Posterior cingulate gyrus (tissue), 11 donors: ENCODE data around the gene LYPD8.
"Not testable (repeated sequence)": the region's sequence is repeated elsewhere in the genome, so short reads cannot be mapped to it uniquely, and the experiment has no call there.

Experiments
- DNase-seq, 10 donors: peaks; one replicate each; pipeline versions ENCODE4 v3.0.0 to v3.0.0-alpha.2; 2020 to 2021; ENCODE audit warnings: mixed read lengths in 3 of 10
- intact Hi-C: fragments of 100-400 bp; cut with DNase I; formaldehyde crosslinking; loops from one replicate; pipeline ENCODE4 v1.15.1; 2023

The LYPD8 gene

GRCh38 chr1:248755517-248755916 lies at the start of gene LYPD8:
LYPD8 (minus strand) TSS chr1:248755759; CDS start chr1:248751081, 4,678 bp downstream.
- intact Hi-C loops = no loop called here
- DNase-seq = no peak

GRCh38 chr1:248804771-248805681 lies 49.5 kb upstream of the LYPD8 start:
- DNase-seq = no peak
- intact Hi-C loops = loop anchor here (5.0 kb wide), 1 partner anchor 563 kb away; no protein-coding TSS in a partner anchor

- DNase-seq, intact Hi-C loops: not testable (repeated sequence)
Measured at GRCh38 chr1:248803501-248803900, 47.9 kb upstream of the LYPD8 start.

- intact Hi-C loops = no loop called here
- DNase-seq = no peak
Measured at GRCh38 chr1:248802454-248802853, 46.9 kb upstream of the LYPD8 start.

- no peak for DNase-seq
Measured at GRCh38 chr1:248800459-248800858, 44.9 kb upstream of the LYPD8 start.

GRCh38 chr1:248798791-248799190 lies 43.2 kb upstream of the LYPD8 start:
- intact Hi-C loops = no loop called here
- no peak for DNase-seq

More at GRCh38 chr1:248800459-248800858, 44.9 kb upstream of the LYPD8 start:
- intact Hi-C loops = no loop called here

GRCh38 chr1:248794663-248795062 lies 39.1 kb upstream of the LYPD8 start:
- intact Hi-C loops, DNase-seq: not testable (repeated sequence)

GRCh38 chr1:248793592-248793991 lies 38.0 kb upstream of the LYPD8 start:
- DNase-seq = no peak
- intact Hi-C loops = no loop called here

GRCh38 chr1:248792342-248792741 lies 36.8 kb upstream of the LYPD8 start:
- intact Hi-C loops = no loop called here
- DNase-seq = no peak

- DNase-seq = no peak
- intact Hi-C loops = no loop called here
Measured at GRCh38 chr1:248791010-248791409, 35.5 kb upstream of the LYPD8 start.

GRCh38 chr1:248790456-248790855 lies 34.9 kb upstream of the LYPD8 start:
- intact Hi-C loops = no loop called here
- DNase-seq = no peak

- DNase-seq, intact Hi-C loops: not testable (repeated sequence)
Measured at GRCh38 chr1:248789337-248789736, 33.8 kb upstream of the LYPD8 start.

GRCh38 chr1:248788327-248788726 lies 32.8 kb upstream of the LYPD8 start:
- intact Hi-C loops = no loop called here
- DNase-seq = no peak

GRCh38 chr1:248787430-248787829 lies 31.9 kb upstream of the LYPD8 start:
- no peak for DNase-seq
- intact Hi-C loops = no loop called here

- intact Hi-C loops = no loop called here
- no peak for DNase-seq
Measured at GRCh38 chr1:248786156-248786555, 30.6 kb upstream of the LYPD8 start.

GRCh38 chr1:248783367-248783766 lies 27.8 kb upstream of the LYPD8 start:
- DNase-seq = no peak
- intact Hi-C loops = no loop called here

- intact Hi-C loops = no loop called here
- DNase-seq = peak in 1 of 10 donors; percentile 78
Measured at GRCh38 chr1:248782416-248783141, 27.0 kb upstream of the LYPD8 start.

- intact Hi-C loops = no loop called here
- no peak for DNase-seq
Measured at GRCh38 chr1:248779350-248779749, 23.8 kb upstream of the LYPD8 start.

- intact Hi-C loops = no loop called here
- DNase-seq = no peak
Measured at GRCh38 chr1:248778906-248779305, 23.3 kb upstream of the LYPD8 start.

GRCh38 chr1:248776991-248777390 lies 21.4 kb upstream of the LYPD8 start:
- intact Hi-C loops = no loop called here
- no peak for DNase-seq

- intact Hi-C loops = no loop called here
- no peak for DNase-seq
Measured at GRCh38 chr1:248775441-248775840, 19.9 kb upstream of the LYPD8 start.

- intact Hi-C loops = no loop called here
- no peak for DNase-seq
Measured at GRCh38 chr1:248759644-248760043, 4.1 kb upstream of the LYPD8 start.
